GM21367 (cell line): ENCODE results near the gene CTRB1.
"Not testable (repeated sequence)": the region's sequence is repeated elsewhere in the genome, so short reads cannot be mapped to it uniquely, and the experiment has no call there.

Experiments
- ATAC-seq: cut with Tn5 transposase; IDR thresholded peaks from one replicate; pipeline ENCODE4 v1.9.1; 2021; ENCODE audit not compliant: unreplicated experiment

Gene CTRB1

DNA sequence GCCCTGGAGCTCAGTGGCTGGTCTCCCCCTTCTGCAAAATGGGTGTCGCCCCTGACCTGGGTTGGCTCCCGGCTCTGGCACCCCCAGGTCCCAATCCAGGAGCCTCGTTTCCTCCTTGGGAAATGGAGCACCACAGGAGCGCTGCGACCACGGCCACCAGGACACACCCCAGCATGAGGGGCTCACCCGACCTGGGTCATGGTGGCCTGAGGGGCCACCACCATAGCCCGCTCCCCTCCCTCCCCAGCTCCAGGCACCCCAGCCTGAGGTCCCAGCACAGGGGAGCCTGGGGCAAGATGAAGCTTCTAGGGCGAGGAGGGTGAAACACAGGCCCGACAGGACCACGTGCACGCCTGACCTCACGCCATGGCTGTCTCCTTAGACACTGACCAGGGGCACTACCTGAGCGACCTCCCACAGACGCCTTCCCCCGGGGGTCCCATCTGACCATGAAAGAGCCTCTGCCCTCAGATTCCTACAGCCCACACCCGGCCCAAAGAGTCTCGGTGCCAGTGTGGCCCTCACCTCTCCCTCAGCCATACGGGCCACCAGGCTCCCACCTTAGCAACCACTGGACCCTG lies 20.8 kb downstream of the CTRB1 start:
- ATAC-seq = no peak

DNA sequence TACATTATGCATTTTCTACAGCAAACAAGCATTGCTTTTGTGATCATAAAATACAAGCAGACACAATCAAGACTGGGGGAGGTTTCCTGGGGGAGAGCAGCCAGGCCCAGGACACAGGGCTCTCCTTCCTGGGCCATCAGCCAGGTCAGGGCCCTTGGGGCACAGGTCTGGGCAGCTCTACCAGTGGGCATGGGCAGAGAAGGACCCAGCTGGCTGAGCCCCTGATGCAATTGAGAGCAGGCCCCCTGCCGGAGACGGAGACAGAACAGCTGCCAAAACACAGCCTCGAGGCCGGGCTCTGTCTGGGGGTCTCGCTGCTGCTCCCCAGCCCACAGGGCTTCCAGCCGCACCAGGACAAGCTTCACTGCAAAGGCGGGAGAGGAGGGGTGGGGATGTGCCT lies 21.8 kb downstream of the CTRB1 start:
- ATAC-seq = not testable (repeated sequence)

GRCh38 chr16:75241412-75241811 lies 22.6 kb downstream of the CTRB1 start:
- ATAC-seq = no peak

- no peak for ATAC-seq
Measured at GRCh38 chr16:75241955-75242354, 23.2 kb downstream of the CTRB1 start.

DNA sequence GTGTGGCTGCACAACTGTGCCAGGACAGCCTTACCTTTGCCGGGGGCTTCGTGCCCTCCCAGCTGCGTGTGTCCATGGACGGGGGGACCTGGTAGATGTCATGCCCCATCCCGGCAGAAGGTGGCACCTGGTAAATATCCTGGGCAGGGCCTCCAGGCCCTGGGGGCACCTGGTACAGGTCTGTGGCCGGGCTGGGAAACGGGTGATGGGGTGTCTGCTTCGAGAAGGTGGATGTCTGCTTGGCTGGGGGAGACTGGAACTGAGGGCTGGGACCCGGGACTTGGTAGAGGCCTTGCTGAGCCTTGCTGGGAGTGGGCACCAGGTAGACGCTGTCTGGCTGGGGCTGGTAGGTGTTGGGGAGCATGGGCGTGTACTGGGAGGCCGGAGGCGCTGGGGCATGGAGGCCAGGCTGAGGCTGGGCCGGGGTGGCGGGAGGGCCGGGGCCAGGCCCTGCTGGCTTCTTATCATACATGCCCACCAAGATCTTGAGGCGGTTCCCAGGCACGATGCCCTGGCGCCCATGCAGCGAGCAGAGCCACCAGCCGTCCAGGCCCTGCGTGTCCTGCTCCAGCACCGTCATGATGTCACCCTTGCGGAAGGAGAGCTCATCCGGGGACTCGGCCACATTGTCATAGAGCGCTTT lies 23.8 kb downstream of the CTRB1 start:
- not testable (repeated sequence) for ATAC-seq

DNA sequence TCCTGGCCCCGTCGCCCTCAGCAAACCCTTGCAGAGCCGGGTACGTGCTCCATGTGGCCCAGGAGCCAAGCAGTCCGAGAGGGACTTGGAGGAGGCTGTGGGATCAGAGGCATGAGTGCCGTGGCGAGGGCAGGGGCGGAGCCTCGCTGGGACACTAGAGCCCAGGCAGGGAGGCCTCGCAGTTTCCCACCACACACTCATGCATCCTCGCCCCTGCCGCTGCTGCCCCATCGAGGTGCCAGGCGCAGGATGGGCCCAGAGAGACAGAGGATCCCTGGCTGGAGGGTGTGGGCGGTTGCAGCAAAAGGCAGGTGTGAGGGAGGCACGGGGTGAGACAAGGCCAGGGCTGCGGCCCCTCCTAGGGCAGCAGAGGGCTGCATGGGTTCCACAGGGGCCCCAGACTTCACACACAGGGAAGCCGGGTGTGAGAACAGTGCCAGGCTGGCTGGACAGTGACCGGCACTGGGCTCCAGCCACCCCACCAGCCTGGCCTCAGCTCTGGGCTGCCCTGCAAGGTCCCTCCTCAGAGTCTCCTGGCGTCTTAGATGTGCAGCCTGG lies 25.0 kb downstream of the CTRB1 start:
- ATAC-seq = no peak

DNA sequence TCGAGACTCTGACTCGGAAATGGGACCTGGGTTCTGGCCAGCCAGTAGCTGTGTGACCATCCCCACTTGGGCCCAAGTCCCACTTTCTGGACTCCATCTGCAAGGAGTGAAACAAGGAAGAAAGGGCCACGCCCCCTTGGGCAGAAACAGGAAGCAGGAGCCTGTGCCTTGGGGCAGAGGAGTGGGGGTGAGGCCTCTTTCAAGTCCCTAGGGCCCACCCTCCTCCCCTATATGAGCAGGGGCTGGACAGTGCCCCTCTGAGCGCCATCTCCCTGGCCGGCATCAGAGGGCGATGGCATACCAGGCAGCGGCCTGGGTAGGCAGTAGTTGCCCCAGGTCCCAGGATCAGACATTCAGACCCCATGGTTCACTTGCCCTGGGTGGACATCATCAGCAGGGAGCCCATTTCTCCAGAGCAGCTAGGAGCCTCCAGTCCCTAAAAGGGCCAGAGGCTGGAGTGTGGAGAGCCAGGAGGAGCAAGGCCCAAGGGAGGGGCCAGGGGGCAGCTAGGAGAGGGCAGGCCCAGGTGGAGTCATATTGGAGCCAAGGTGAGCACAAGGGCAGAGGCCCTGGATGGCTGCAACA lies 25.5 kb downstream of the CTRB1 start:
- no peak for ATAC-seq

GRCh38 chr16:75244844-75245758 lies 26.3 kb downstream of the CTRB1 start:
- ATAC-seq = no peak

GRCh38 chr16:75246504-75247205 lies 27.9 kb downstream of the CTRB1 start:
- ATAC-seq = no peak

GRCh38 chr16:75247249-75247648 lies 28.5 kb downstream of the CTRB1 start:
- no peak for ATAC-seq

DNA sequence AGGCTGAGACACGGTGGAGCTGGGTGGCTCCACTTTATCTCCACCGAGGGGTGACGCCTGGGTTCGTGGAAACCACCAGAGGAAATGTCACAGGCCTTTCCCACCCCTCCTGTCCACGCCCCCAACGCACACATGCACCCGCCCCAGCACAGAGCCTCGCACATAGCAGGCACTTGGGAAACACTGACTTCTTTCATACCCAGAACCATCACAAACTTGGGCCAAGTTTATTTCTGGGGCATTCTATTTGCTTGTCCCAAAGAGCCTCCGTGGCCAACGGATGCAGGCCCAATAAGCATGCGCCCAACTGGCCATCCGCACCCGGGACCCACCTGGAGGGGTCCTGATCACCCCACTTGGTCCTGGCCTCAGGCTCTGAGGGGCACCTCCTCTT lies 29.4 kb downstream of the CTRB1 start:
- no peak for ATAC-seq

DNA sequence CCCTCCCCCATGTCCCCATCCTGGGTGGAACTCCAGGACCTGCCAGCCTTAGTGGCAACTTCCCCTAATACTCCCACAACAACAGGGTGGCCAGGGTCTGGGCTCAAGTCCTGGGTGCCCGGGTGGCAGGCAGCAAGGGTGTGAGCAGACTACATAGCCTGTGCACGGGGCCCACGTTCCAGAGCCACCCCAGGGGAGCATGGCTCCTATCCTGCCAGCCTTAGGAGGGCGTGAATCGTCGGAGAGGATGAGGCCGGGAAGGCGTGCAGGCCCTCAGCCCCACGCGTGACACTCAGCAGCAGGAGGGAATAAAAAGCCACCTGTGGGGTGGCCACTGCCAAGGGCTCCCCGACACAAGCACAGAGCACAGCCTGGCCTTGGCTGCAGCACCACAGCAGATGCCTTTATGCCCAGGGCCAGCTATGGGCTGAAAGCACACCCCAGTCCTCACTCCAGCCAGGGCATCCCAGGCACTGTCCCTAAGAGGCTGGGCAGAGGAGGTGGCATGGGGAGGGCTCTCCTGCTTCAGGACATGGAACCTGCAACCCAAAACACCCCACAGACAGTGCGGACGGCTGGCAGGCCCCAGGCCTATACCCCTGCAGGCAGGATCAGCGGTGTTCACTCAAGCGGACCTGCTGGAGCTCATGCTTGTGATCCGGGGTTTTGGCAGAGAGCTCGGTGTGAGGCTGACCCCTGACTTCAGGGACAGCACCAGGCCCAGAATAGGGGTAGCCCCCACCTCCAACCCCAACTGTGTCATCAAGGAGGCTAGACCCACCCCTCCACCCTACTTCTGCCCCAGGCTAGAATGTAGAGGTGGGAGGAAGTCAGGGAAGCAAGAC lies 30.0 kb downstream of the CTRB1 start:
- ATAC-seq = no peak

GRCh38 chr16:75249441-75249840 lies 30.7 kb downstream of the CTRB1 start:
- no peak for ATAC-seq

GRCh38 chr16:75250089-75250808 lies 31.5 kb downstream of the CTRB1 start:
- no peak for ATAC-seq

DNA sequence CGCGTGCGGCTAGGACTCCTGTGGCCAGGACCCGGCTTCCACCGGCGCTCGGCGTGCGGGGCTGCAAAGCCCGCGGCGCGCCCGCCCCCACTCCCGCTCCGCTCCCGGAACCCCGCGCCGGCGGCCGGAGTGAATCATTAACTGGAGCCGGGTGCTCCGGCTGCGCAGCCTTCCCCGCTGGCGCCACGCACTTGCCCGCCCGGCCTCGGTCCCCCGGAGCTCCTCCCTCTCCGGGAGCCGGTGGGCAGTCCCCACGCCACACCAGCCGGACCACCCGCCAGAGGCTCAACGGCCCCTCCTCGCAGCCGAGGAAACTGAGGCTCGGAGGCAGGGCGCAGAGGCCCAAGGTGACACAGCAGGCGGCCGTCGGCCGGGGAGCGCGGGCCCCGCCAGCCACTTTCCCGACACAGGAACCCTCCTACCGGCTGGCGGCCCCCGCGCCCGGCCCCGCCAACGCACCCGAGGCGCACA lies 32.1 kb downstream of the CTRB1 start:
- peak; percentile 13 for ATAC-seq

DNA sequence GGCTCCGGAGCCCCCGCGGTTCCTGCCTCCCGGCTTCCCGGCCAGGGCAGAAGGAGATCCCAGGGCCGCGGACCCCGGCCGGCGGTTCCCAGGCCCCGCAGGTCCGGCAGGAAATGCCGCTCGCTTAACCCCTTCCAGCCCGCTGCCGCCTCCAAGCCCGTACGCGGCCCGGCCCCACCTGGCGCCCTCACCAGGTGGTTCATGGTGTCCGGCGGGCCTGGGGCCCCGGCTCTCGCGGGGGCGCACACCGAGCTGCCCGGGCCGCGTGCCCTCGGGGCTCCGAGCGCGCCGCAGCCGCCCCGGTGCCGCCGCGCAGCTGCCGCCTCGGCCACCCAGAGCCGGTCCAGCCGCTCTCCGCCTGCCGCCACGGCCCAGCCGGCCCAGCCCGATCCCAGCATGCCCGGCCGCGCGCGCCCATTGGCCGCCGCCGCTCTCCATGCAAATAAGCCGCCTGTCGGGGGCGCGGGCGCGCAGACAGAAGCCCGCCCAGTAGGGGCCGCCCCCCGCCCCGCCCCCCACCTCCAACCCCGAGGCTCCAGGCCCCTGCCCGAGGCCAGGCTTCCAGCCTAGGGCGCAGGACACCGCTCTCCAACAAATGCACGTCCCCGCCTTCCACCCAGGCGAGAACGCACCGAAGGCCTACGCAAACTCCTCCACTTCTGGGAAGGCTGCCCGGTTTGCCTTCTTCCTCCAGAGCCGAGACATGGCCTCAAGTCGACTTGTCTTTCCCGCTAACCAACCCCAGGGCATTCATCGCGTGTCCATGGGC lies 32.7 kb downstream of the CTRB1 start, which contains the start of gene BCAR1:
TSS of gene BCAR1 (minus strand) at position 345 of the 769 bp plus-strand sequence. CDS start at position 203, 142 bp downstream.
- peak; percentile 73 for ATAC-seq

- ATAC-seq = no peak
Measured at GRCh38 chr16:75252049-75252864, 33.5 kb downstream of the CTRB1 start.
